ENCODE data around the gene VEPH1. TPM values are rescaled to one million over a fixed set of nuclear protein-coding genes. Genes with fewer than 3 reads are reported as not detected.

The VEPH1 gene
- total RNA-seq, 1 experiment from 2014 or later, result 127 TPM

GRCh38 chr3:157271283-157271882, 231.8 kb downstream of the VEPH1 start:
- in situ Hi-C loops (cut with HindIII; ENCODE audit: low pct_unique_long_range_greater_than_20kb, low sequenced_read_pairs), result no loop called here
- DNase-seq (ENCODE audit: low read depth), result no peak

- no peak for DNase-seq (ENCODE audit: low read depth)
- in situ Hi-C loops (cut with HindIII; ENCODE audit: low pct_unique_long_range_greater_than_20kb, low sequenced_read_pairs), result no loop called here
Measured at GRCh38 chr3:157268026-157268425, 235.2 kb downstream of the VEPH1 start.

GRCh38 chr3:157265931-157266330, 237.3 kb downstream of the VEPH1 start:
- in situ Hi-C loops (cut with HindIII; ENCODE audit: low pct_unique_long_range_greater_than_20kb, low sequenced_read_pairs), result no loop called here
- no peak for DNase-seq (ENCODE audit: low read depth)

GRCh38 chr3:157263027-157263426, 240.2 kb downstream of the VEPH1 start:
- DNase-seq (ENCODE audit: low read depth), result no peak
- in situ Hi-C loops (cut with HindIII; ENCODE audit: low pct_unique_long_range_greater_than_20kb, low sequenced_read_pairs), result no loop called here

- no peak for DNase-seq (ENCODE audit: low read depth)
- in situ Hi-C loops (cut with HindIII; ENCODE audit: low pct_unique_long_range_greater_than_20kb, low sequenced_read_pairs), result no loop called here
Measured at GRCh38 chr3:157261000-157261399, 242.2 kb downstream of the VEPH1 start.

- no peak for DNase-seq (ENCODE audit: low read depth)
- in situ Hi-C loops (cut with HindIII; ENCODE audit: low pct_unique_long_range_greater_than_20kb, low sequenced_read_pairs), result no loop called here
Measured at GRCh38 chr3:157259825-157260224, 243.4 kb downstream of the VEPH1 start.

GRCh38 chr3:157257101-157257500, 246.1 kb downstream of the VEPH1 start:
- in situ Hi-C loops (cut with HindIII; ENCODE audit: low pct_unique_long_range_greater_than_20kb, low sequenced_read_pairs), result no loop called here

GRCh38 chr3:157255797-157256196, 247.4 kb downstream of the VEPH1 start:
- in situ Hi-C loops (cut with HindIII; ENCODE audit: low pct_unique_long_range_greater_than_20kb, low sequenced_read_pairs), result no loop called here
- DNase-seq (ENCODE audit: low read depth), result no peak

More at GRCh38 chr3:157257101-157257500, 246.1 kb downstream of the VEPH1 start:
- DNase-seq (ENCODE audit: low read depth), result no peak

GRCh38 chr3:157251685-157252084, 251.5 kb downstream of the VEPH1 start:
- in situ Hi-C loops (cut with HindIII; ENCODE audit: low pct_unique_long_range_greater_than_20kb, low sequenced_read_pairs), result no loop called here

GRCh38 chr3:157249606-157250005, 253.6 kb downstream of the VEPH1 start:
- DNase-seq (ENCODE audit: low read depth), result no peak
- in situ Hi-C loops (cut with HindIII; ENCODE audit: low pct_unique_long_range_greater_than_20kb, low sequenced_read_pairs), result no loop called here

More at GRCh38 chr3:157251685-157252084, 251.5 kb downstream of the VEPH1 start:
- no peak for DNase-seq (ENCODE audit: low read depth)

- DNase-seq (ENCODE audit: low read depth), result peak; percentile 74
- in situ Hi-C loops (cut with HindIII; ENCODE audit: low pct_unique_long_range_greater_than_20kb, low sequenced_read_pairs), result no loop called here
Measured at GRCh38 chr3:157248590-157249422, 254.4 kb downstream of the VEPH1 start.

- no peak for DNase-seq (ENCODE audit: low read depth)
- in situ Hi-C loops (cut with HindIII; ENCODE audit: low pct_unique_long_range_greater_than_20kb, low sequenced_read_pairs), result no loop called here
Measured at GRCh38 chr3:157247391-157247790, 255.8 kb downstream of the VEPH1 start.

- in situ Hi-C loops (cut with HindIII; ENCODE audit: low pct_unique_long_range_greater_than_20kb, low sequenced_read_pairs), result no loop called here
- DNase-seq (ENCODE audit: low read depth), result no peak
Measured at GRCh38 chr3:157242836-157243235, 260.4 kb downstream of the VEPH1 start.

GRCh38 chr3:157241599-157241998, 261.6 kb downstream of the VEPH1 start:
- in situ Hi-C loops (cut with HindIII; ENCODE audit: low pct_unique_long_range_greater_than_20kb, low sequenced_read_pairs), result no loop called here
- no peak for DNase-seq (ENCODE audit: low read depth)

GRCh38 chr3:157240408-157240807, 262.8 kb downstream of the VEPH1 start:
- DNase-seq (ENCODE audit: low read depth), result no peak
- in situ Hi-C loops (cut with HindIII; ENCODE audit: low pct_unique_long_range_greater_than_20kb, low sequenced_read_pairs), result no loop called here

- DNase-seq (ENCODE audit: low read depth), result peak; percentile 41
- in situ Hi-C loops (cut with HindIII; ENCODE audit: low pct_unique_long_range_greater_than_20kb, low sequenced_read_pairs), result no loop called here
Measured at GRCh38 chr3:157239082-157239704, 264.0 kb downstream of the VEPH1 start.

- no peak for DNase-seq (ENCODE audit: low read depth)
- in situ Hi-C loops (cut with HindIII; ENCODE audit: low pct_unique_long_range_greater_than_20kb, low sequenced_read_pairs), result no loop called here
Measured at GRCh38 chr3:157238457-157238856, 264.8 kb downstream of the VEPH1 start.

- no peak for DNase-seq (ENCODE audit: low read depth)
- in situ Hi-C loops (cut with HindIII; ENCODE audit: low pct_unique_long_range_greater_than_20kb, low sequenced_read_pairs), result no loop called here
Measured at GRCh38 chr3:157237886-157238285, 265.3 kb downstream of the VEPH1 start.

GRCh38 chr3:157235291-157235690, 267.9 kb downstream of the VEPH1 start:
- no peak for DNase-seq (ENCODE audit: low read depth)
- in situ Hi-C loops (cut with HindIII; ENCODE audit: low pct_unique_long_range_greater_than_20kb, low sequenced_read_pairs), result no loop called here
